K562 (cell line): ENCODE results near the gene AIM2. TPM values are rescaled to one million over a fixed set of nuclear protein-coding genes. Genes with fewer than 3 reads are reported as not detected.

Experiments used
- ATAC-seq: fragments of 200-7000 bp; cut with Tn5 transposase; 3 replicates; pipeline ENCODE4 v1.9.1; 2020; ENCODE audit warnings: moderate library complexity
- BruUV-seq: library from RNA; stranded (reverse); fragments of 400-500 nt; replicated peaks from 2 replicates; lab custom pipeline; 2021; lab: Mats Ljungman, UMichigan
- CTCF ChIA-PET: fragments of 300-600 bp; formaldehyde crosslinking; extraction: SDS; loops from one replicate; lab custom pipeline; 2021; ENCODE audit warnings: low intra/inter-chr PET ratio; lab: Yijun Ruan, JAX
- POLR2A ChIA-PET: fragments of 300-600, 350-650 bp; sonication (Branson Sonifier 250); formaldehyde crosslinking; extraction: SDS; loops from one replicate; lab custom pipeline; 2021; ENCODE audit warnings: antibody characterized with exemption, inconsistent platforms; lab: Yijun Ruan, JAX
- DNase-seq, 4 experiments: peaks; one replicate each; pipeline versions ENCODE4 v3.0.0 to v3.0.0-alpha.2; 2011 to 2018; ENCODE audit warnings: low spot score in 3 of 4, mixed read lengths in 3 of 4; ENCODE audit errors: extremely low read depth in 1 of 4
- FAIRE-seq: peaks from 2 replicates; lab custom pipeline; 2011; peaks lifted over from hg19 to GRCh38; lab: Jason Lieb, UNC
- H2AFZ ChIP-seq: 2 replicates; pipeline ENCODE4 v1.6.0; 2011; ENCODE audit warnings: low read depth, low read length, control low read depth, inconsistent platforms
- H3K27ac ChIP-seq: fragments of 200-600 bp; 3 replicates; pipeline ENCODE4 v1.8.0; 2011; ENCODE audit warnings: low read depth, mild to moderate bottlenecking, control low read depth, inconsistent platforms, low read length, moderate library complexity, mixed read lengths; ENCODE audit errors: extremely low read depth
- H3K27me3 ChIP-seq, 2 experiments: fragments of 300-600 bp in 1 of 2; 2 replicates in 1 of 2; 3 replicates in 1 of 2; pipeline versions ENCODE4 v1.6.0 to v1.8.0; 2011; ENCODE audit warnings: inconsistent platforms in 2 of 2, low read length in 2 of 2, mild to moderate bottlenecking in 1 of 2, mixed read lengths in 1 of 2, moderate library complexity in 1 of 2; ENCODE audit not compliant: control insufficient read depth in 2 of 2, insufficient read depth in 2 of 2
- H3K36me3 ChIP-seq: fragments of 300-600 bp; 3 replicates; pipeline ENCODE4 v1.8.0; 2011; ENCODE audit warnings: mild to moderate bottlenecking, low read length, inconsistent platforms; ENCODE audit not compliant: control insufficient read depth, insufficient read depth
- H3K4me1 ChIP-seq, 2 experiments: fragments of 200-600 bp in 1 of 2; replicated peaks in 1 of 2; 2 replicates in 1 of 2; 3 replicates in 1 of 2; pipeline versions ENCODE4 v1.5.1 to v1.8.0; 2011; ENCODE audit warnings: inconsistent platforms in 2 of 2, low read length in 2 of 2, mild to moderate bottlenecking in 1 of 2, mixed read lengths in 1 of 2, moderate library complexity in 1 of 2; ENCODE audit not compliant: control insufficient read depth in 2 of 2, insufficient read depth in 2 of 2
- H3K4me2 ChIP-seq: 2 replicates; pipeline ENCODE4 v1.6.1; 2011; ENCODE audit warnings: low read length, control low read depth, inconsistent platforms, mixed read lengths; ENCODE audit not compliant: insufficient read depth
- H3K4me3 ChIP-seq: fragments of 200-600 bp; sonication (generic), shearing (Covaris generic); 2 replicates; pipeline ENCODE4 v1.5.1; 2016; ENCODE audit warnings: control low read depth, inconsistent platforms
- H3K79me2 ChIP-seq: fragments of 200-600 bp; 3 replicates; pipeline ENCODE4 v1.8.0; 2011; ENCODE audit warnings: low read length, inconsistent platforms; ENCODE audit not compliant: control insufficient read depth, insufficient read depth
- H3K9ac ChIP-seq, 2 experiments: 2 replicates each; pipeline versions ENCODE4 v1.6.0 to v1.6.1; 2011; ENCODE audit warnings: low read depth in 2 of 2, low read length in 2 of 2, control low read depth in 1 of 2, inconsistent platforms in 1 of 2, mild to moderate bottlenecking in 1 of 2, mixed read lengths in 1 of 2; ENCODE audit not compliant: insufficient read depth in 1 of 2
- H3K9me1 ChIP-seq: one replicate; pipeline ENCODE4 v1.6.0; 2011; ENCODE audit warnings: inconsistent platforms, mild to moderate bottlenecking, low read length, moderate library complexity; ENCODE audit not compliant: control insufficient read depth, insufficient read depth
- H3K9me3 ChIP-seq: replicated peaks from 2 replicates; pipeline ENCODE4 v1.5.1; 2011; ENCODE audit warnings: low read depth, low read length, inconsistent platforms; ENCODE audit not compliant: control insufficient read depth, insufficient read depth
- H4K20me1 ChIP-seq: replicated peaks from 2 replicates; pipeline ENCODE4 v1.6.1; 2011; ENCODE audit warnings: low read length, inconsistent platforms, mixed read lengths; ENCODE audit not compliant: control insufficient read depth, insufficient read depth
- CHD2 ChIP-seq: IDR thresholded peaks from 2 replicates; pipeline ENCODE4 v1.6.1; 2011; ENCODE audit warnings: low read depth, low read length
- CREB1 ChIP-seq, 2 experiments: sonication (generic) in 1 of 2; formaldehyde crosslinking in 1 of 2; IDR thresholded peaks; 2 replicates each; pipeline versions ENCODE4 v1.6.1 to v1.8.0; 2012 to 2022; ENCODE audit warnings: inconsistent platforms in 1 of 2, mild to moderate bottlenecking in 1 of 2, missing genetic modification reagents in 1 of 2, moderate library complexity in 1 of 2
- EZH2 ChIP-seq: IDR thresholded peaks from 2 replicates; pipeline ENCODE4 v1.6.1; 2012; ENCODE audit warnings: low read depth, mild to moderate bottlenecking, inconsistent platforms, low read length, borderline replicate concordance
- GABPB2 ChIP-seq: fragments of 250-450 bp; sonication (Bioruptor Pico); conservative IDR thresholded peaks from 2 replicates; pipeline ENCODE4 v1.5.1; 2021; ENCODE audit warnings: mild to moderate bottlenecking
- MAFF ChIP-seq: IDR thresholded peaks from 2 replicates; pipeline ENCODE4 v1.6.1; 2012; ENCODE audit warnings: low read length, improper control_type of control experiment
- MAZ ChIP-seq, 2 experiments: fragments of 450-650 bp in 1 of 2; sonication (generic) in 1 of 2; formaldehyde crosslinking; IDR thresholded peaks in 1 of 2; conservative IDR thresholded peaks in 1 of 2; 2 replicates each; pipeline versions ENCODE4 v1.4.0 to v1.5.0; 2020; ENCODE audit warnings: mild to moderate bottlenecking in 1 of 2, missing genetic modification reagents in 1 of 2
- MEF2D ChIP-seq: conservative IDR thresholded peaks from 2 replicates; pipeline ENCODE4 v1.6.1; 2016; ENCODE audit warnings: low read depth, missing genetic modification characterization, missing compliant biosample characterization
- PHB2 ChIP-seq: fragments of 450-650 bp; IDR thresholded peaks from 2 replicates; pipeline ENCODE4 v1.6.1; 2017; ENCODE audit warnings: low read depth
- RBM14 ChIP-seq: fragments of 200-400 bp; formaldehyde crosslinking; IDR thresholded peaks from 2 replicates; pipeline ENCODE4 v1.6.1; 2018; ENCODE audit warnings: low read depth, mild to moderate bottlenecking, low read length, moderate library complexity, borderline replicate concordance; ENCODE audit not compliant: insufficient read depth
- SMARCE1 ChIP-seq: fragments of 450-650 bp; IDR thresholded peaks from 2 replicates; pipeline ENCODE4 v1.7.1; 2016; ENCODE audit warnings: mild to moderate bottlenecking
- SREBF1 ChIP-seq: fragments of 150-350 bp; IDR thresholded peaks from 2 replicates; pipeline ENCODE4 v1.6.1; 2014; ENCODE audit warnings: antibody characterized with exemption, low read depth, low read length, borderline replicate concordance
- ZBTB2 ChIP-seq: fragments of 450-650 bp; IDR thresholded peaks from 2 replicates; pipeline ENCODE4 v1.6.1; 2016; ENCODE audit warnings: antibody characterized with exemption
- ZFPM2 ChIP-seq: fragments of 250-450 bp; sonication (Bioruptor Pico); IDR thresholded peaks from 2 replicates; pipeline ENCODE4 v1.5.1; 2022; ENCODE audit warnings: mild to moderate bottlenecking
- ZNF609 ChIP-seq: sonication (generic); formaldehyde crosslinking; IDR thresholded peaks from 2 replicates; pipeline ENCODE4 v1.8.1; 2023; ENCODE audit warnings: missing genetic modification reagents, mild to moderate bottlenecking, borderline replicate concordance
- WGBS: fragments of 100-300 bp; shearing (Covaris generic); methylation state at CpG from one replicate; pipeline ENCODE4 v1.1.6; 2016; ENCODE audit warnings: low coverage, mixed read lengths; ENCODE audit not compliant: insufficient coverage; ENCODE audit errors: missing lambda C conversion rate; 5-methylcytosine and 5-hydroxymethylcytosine counted together
- in situ Hi-C: fragments of 300-500 bp; cut with MboI; formaldehyde crosslinking; loops from 4 replicates; pipeline ENCODE4 v1.15.0; 2018; ENCODE audit warnings: inconsistent platforms, mixed read lengths
- intact Hi-C: fragments of 100-400 bp; cut with micrococcal nuclease; formaldehyde crosslinking; loops from 2 replicates; pipeline ENCODE4 v1.14.2; 2022
- polyA plus RNA-seq, 8 experiments: library from polyadenylated mRNA; depleted of rRNA in 4 of 8; stranded (reverse) in 5 of 8; unstranded in 3 of 8; fragments of >200 nt; fragmentation: Nextera tagmentation in 2 of 8; fragmentation: Illumina TruSeq in 1 of 8; extraction: Ambion mirVana in 2 of 8; extraction: Trizol in 1 of 8; gene quantifications; 2 replicates each; pipeline versions ENCODE4 v1.2.1 to v1.2.3, GENCODE V29; 2011 to 2014; ENCODE audit warnings: inconsistent platforms in 1 of 8, missing spikeins in 1 of 8
- total RNA-seq, 7 experiments: library from RNA; depleted of rRNA in 6 of 7; stranded (reverse); fragments of >200 nt in 6 of 7; fragmentation: Illumina TruSeq in 2 of 7; extraction: Trizol in 2 of 7; gene quantifications; 2 replicates each; pipeline versions ENCODE4 v1.2.1 to v1.2.3, GENCODE V29; 2011 to 2021; ENCODE audit warnings: low replicate concordance in 1 of 7

Gene AIM2
- total and polyA plus RNA-seq, 9 of the 15 experiments (the other 6 are each of a cell fraction or from before 2014, with no cell fraction given) = 0.10 to 0.95 (median 0.22) TPM

GRCh38 chr1:159054427-159054826, 22.1 kb downstream of the AIM2 start (continued):
- TF ChIP-seq ZNF609 (no peak), SREBF1 (no peak)

- no peak overlapping the region for H3K4me2 ChIP-seq
- CTCF ChIA-PET = interaction anchor here (1.2 kb wide), 1 partner anchor 38 kb away, joined by 5 read pairs; no protein-coding TSS in a partner anchor
Observed at GRCh38 chr1:159051436-159051835, 25.1 kb downstream of the AIM2 start.

More at GRCh38 chr1:159051436-159051835, 25.1 kb downstream of the AIM2 start:
- ATAC-seq (no peak), FAIRE-seq (no peak), DNase-seq (no peak)
- intact Hi-C loops = no loop called here
- H3K9me1 ChIP-seq = no peaks in the 10 kb centered on the region
- H3K4me1 ChIP-seq = no peaks in the 10 kb centered on the region
- H3K27ac ChIP-seq = no peak overlapping the region
- POLR2A ChIA-PET = no interaction called here
- no peak overlapping the region for H3K4me3 ChIP-seq
- 15% methylated on average over 2 of the region's 2 CpGs for WGBS
- TF ChIP-seq RBM14 = no peak
- TF ChIP-seq EZH2 = no peak
- TF ChIP-seq CHD2 = no peak
- no peak for TF ChIP-seq CREB1 (IDR thresholded peaks at IDR 0.05)
- TF ChIP-seq CREB1 (CRISPR knock-in tag; IDR thresholded peaks at IDR 0.05) = no peak
- no peak for TF ChIP-seq MAZ (CRISPR knock-in tag; conservative IDR thresholded peaks at IDR 0.05 in 1 of 2, IDR thresholded peaks at IDR 0.05 in 1 of 2)
- TF ChIP-seq ZFPM2 (CRISPR knock-in tag) = no peak
- no peak for TF ChIP-seq PHB2
- no peak for TF ChIP-seq MAFF
- no peak for TF ChIP-seq SMARCE1
- TF ChIP-seq ZBTB2 = no peak
- no peak for TF ChIP-seq MEF2D (tag)
- TF ChIP-seq GABPB2 (CRISPR knock-in tag) = no peak
- H3K9ac ChIP-seq = no peak overlapping the region
- H4K20me1 ChIP-seq = no peaks in the 10 kb centered on the region
- no peaks in the 10 kb centered on the region for H3K36me3 ChIP-seq
- H2AFZ ChIP-seq = no peak overlapping the region
- no peaks in the 10 kb centered on the region for H3K27me3 ChIP-seq
- in situ Hi-C loops = no loop called here
- no peaks in the 10 kb centered on the region for H3K9me3 ChIP-seq
- H3K79me2 ChIP-seq = no peaks in the 10 kb centered on the region
- BruUV-seq = no TSS peak
